ENCODE results near the gene TMEM140. TPM values are rescaled to one million over a fixed set of nuclear protein-coding genes. Genes with fewer than 3 reads are reported as not detected.

The TMEM140 gene
- total and polyA plus RNA-seq, 2 of the 13 experiments (the other 11 are each of a cell fraction or from before 2014, with no cell fraction given): 9.2 to 21.7 TPM

GRCh38 chr7:135102372-135102771 lies 45.5 kb upstream of the TMEM140 start:
- Histone ChIP-seq H3K4me1 (ENCODE audit: insufficient read depth, low read length) (peaks cover 7% of the 10 kb centered on the region; the same call in 1 of the 2 replicates), H3K9me3 (ENCODE audit: low read length) (no peaks in the 10 kb centered on the region), H3K9ac (ENCODE audit: insufficient read depth, low read depth, low read length) (no peak overlapping the region), H3K79me2 (ENCODE audit: insufficient read depth, low read length) (no peaks in the 10 kb centered on the region), H3K27me3 (ENCODE audit: control insufficient read depth in 1 of 2, insufficient read depth in 2 of 2, low read length in 2 of 2) (no peaks in the 10 kb centered on the region), H3K4me3 (replicated peaks in 1 of 3; ENCODE audit: insufficient read depth in 1 of 3, low read depth in 2 of 3, low read length in 3 of 3) (no peak overlapping the region), H3K27ac (ENCODE audit: extremely low read length, insufficient read depth, low read length) (no peak overlapping the region), H3K36me3 (replicated peaks in 1 of 2; ENCODE audit: control insufficient read depth in 1 of 2, insufficient read depth in 2 of 2, low read length in 2 of 2) (no peaks in the 10 kb centered on the region), H2AFZ (ENCODE audit: low read length) (no peak overlapping the region), H3K4me2 (ENCODE audit: low read depth, low read length) (no peak overlapping the region), H4K20me1 (ENCODE audit: insufficient read depth, low read length) (no peaks in the 10 kb centered on the region)
- DNase-seq (ENCODE audit: low spot score) (no peak), ATAC-seq (no peak), FAIRE-seq (no peak)
- BruUV-seq (replicated peaks): no TSS peak
- ChIA-PET POLR2A (no interaction called here), CTCF (ENCODE audit: low intra/inter-chr PET ratio, low total read pairs) (no interaction called here)
- intact Hi-C loops (cut with micrococcal nuclease; ENCODE audit: unreplicated experiment): no loop called here
- in situ Hi-C loops (cut with HindIII; ENCODE audit: extremely low pct_ligation_motif_present, low pct_unique_long_range_greater_than_20kb): no loop called here
- TF ChIP-seq MAZ (IDR thresholded peaks at IDR 0.05; ENCODE audit: borderline replicate concordance, low read depth, low read length): no peak
- no peak for TF ChIP-seq MAZ (CRISPR knock-in tag; IDR thresholded peaks at IDR 0.05; ENCODE audit: low read depth)
- TF ChIP-seq RCOR2 (CRISPR knock-in tag; IDR thresholded peaks at IDR 0.05): no peak
- TF ChIP-seq SNAPC2 (CRISPR knock-in tag; IDR thresholded peaks at IDR 0.05): no peak
- TF ChIP-seq ZNF468 (CRISPR knock-in tag; IDR thresholded peaks at IDR 0.05): no peak
- TF ChIP-seq ZBTB44 (CRISPR knock-in tag; IDR thresholded peaks at IDR 0.05): no peak

GRCh38 chr7:135109562-135109961 lies 38.3 kb upstream of the TMEM140 start:
- Histone ChIP-seq H3K27ac (ENCODE audit: extremely low read length, insufficient read depth, low read length) (no peak overlapping the region), H3K9me3 (ENCODE audit: low read length) (no peaks in the 10 kb centered on the region), H2AFZ (ENCODE audit: low read length) (no peak overlapping the region), H3K4me1 (ENCODE audit: insufficient read depth, low read length) (peaks cover 5% of the 10 kb centered on the region), H4K20me1 (ENCODE audit: insufficient read depth, low read length) (no peaks in the 10 kb centered on the region), H3K9ac (ENCODE audit: insufficient read depth, low read depth, low read length) (no peak overlapping the region), H3K4me2 (ENCODE audit: low read depth, low read length) (no peak overlapping the region), H3K4me3 (replicated peaks in 1 of 3; ENCODE audit: insufficient read depth in 1 of 3, low read depth in 2 of 3, low read length in 3 of 3) (no peak overlapping the region), H3K79me2 (ENCODE audit: insufficient read depth, low read length) (no peaks in the 10 kb centered on the region), H3K27me3 (ENCODE audit: control insufficient read depth in 1 of 2, insufficient read depth in 2 of 2, low read length in 2 of 2) (no peaks in the 10 kb centered on the region; a peak in 1 of 5 replicates), H3K36me3 (replicated peaks in 1 of 2; ENCODE audit: control insufficient read depth in 1 of 2, insufficient read depth in 2 of 2, low read length in 2 of 2) (no peaks in the 10 kb centered on the region)
- no peak for FAIRE-seq
- ATAC-seq: no peak
- POLR2A ChIA-PET: no interaction called here
- intact Hi-C loops (cut with micrococcal nuclease; ENCODE audit: unreplicated experiment) (no loop called here), in situ Hi-C loops (cut with HindIII; ENCODE audit: extremely low pct_ligation_motif_present, low pct_unique_long_range_greater_than_20kb) (no loop called here)
- no TSS peak for BruUV-seq (replicated peaks)
- DNase-seq (ENCODE audit: low spot score): no peak
- CTCF ChIA-PET (ENCODE audit: low intra/inter-chr PET ratio, low total read pairs): no interaction called here
- 78% methylated on average over 4 of the region's 4 CpGs for WGBS (ENCODE audit: low lambda C conversion rate)
- TF ChIP-seq ZNF234 (CRISPR knock-in tag; conservative IDR thresholded peaks at IDR 0.05) (no peak), SIX4 (CRISPR knock-in tag; IDR thresholded peaks at IDR 0.05) (no peak), MZF1 (CRISPR knock-in tag; IDR thresholded peaks at IDR 0.05; ENCODE audit: borderline replicate concordance) (no peak), FOXA3 (CRISPR knock-in tag; IDR thresholded peaks at IDR 0.05) (no peak), ZNF34 (CRISPR knock-in tag; IDR thresholded peaks at IDR 0.05; ENCODE audit: borderline replicate concordance) (no peak), ZNF431 (CRISPR knock-in tag; IDR thresholded peaks at IDR 0.05; ENCODE audit: borderline replicate concordance, low read depth) (no peak), CBX2 (IDR thresholded peaks at IDR 0.05; ENCODE audit: low read depth, low read length) (no peak), CBX2 (CRISPR knock-in tag; IDR thresholded peaks at IDR 0.05; ENCODE audit: low read depth) (no peak), HIVEP1 (CRISPR knock-in tag; IDR thresholded peaks at IDR 0.05) (no peak), EHMT2 (IDR thresholded peaks at IDR 0.05; ENCODE audit: borderline replicate concordance, low read depth, low read length) (no peak), CTCF (CRISPR knock-in tag; IDR thresholded peaks at IDR 0.05) (no peak)
